Measurements from ENCODE around the gene ZNF490.

DNA sequence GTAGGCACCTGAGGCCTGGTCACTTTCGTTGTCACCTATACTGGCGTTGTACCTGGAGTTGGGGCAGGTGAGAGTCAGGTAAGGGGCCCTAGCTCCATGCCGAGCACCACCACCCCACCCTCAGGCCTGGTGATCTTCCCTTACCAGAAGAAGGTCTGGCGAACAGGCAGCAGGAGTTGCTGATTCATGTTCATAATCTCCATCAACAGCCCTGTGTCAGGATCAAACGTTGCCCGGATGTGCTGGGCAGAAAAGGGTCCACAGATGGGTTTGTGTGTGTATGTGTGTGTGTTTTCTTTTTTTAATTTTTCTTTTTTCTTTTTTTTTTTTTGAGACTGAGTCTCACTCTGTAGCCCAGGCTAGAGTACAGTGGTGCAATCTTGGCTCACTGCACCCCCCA is 41.6 kb upstream of the ZNF490 start:
- TF ChIP-seq, protein P1, sequence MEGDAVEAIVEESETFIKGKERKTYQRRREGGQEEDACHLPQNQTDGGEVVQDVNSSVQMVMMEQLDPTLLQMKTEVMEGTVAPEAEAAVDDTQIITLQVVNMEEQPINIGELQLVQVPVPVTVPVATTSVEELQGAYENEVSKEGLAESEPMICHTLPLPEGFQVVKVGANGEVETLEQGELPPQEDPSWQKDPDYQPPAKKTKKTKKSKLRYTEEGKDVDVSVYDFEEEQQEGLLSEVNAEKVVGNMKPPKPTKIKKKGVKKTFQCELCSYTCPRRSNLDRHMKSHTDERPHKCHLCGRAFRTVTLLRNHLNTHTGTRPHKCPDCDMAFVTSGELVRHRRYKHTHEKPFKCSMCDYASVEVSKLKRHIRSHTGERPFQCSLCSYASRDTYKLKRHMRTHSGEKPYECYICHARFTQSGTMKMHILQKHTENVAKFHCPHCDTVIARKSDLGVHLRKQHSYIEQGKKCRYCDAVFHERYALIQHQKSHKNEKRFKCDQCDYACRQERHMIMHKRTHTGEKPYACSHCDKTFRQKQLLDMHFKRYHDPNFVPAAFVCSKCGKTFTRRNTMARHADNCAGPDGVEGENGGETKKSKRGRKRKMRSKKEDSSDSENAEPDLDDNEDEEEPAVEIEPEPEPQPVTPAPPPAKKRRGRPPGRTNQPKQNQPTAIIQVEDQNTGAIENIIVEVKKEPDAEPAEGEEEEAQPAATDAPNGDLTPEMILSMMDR (IDR thresholded peaks at IDR 0.05; ENCODE audit: poor library complexity), result no peak
- TF ChIP-seq EZH2 (IDR thresholded peaks at IDR 0.05; ENCODE audit: borderline replicate concordance) (no peak), EZH2phosphoT487 (IDR thresholded peaks at IDR 0.05; ENCODE audit: low read depth, severe bottlenecking, unreplicated experiment) (no peak)

Measured in hepatocyte (in vitro differentiated cells).